Fibroblast of skin of back (primary cell): Measurements from ENCODE around the gene GAP43.

Experiments used
- DNase-seq: peaks from one replicate; pipeline ENCODE4 v3.0.0-alpha.2; 2013

Gene GAP43

GRCh38 chr3:115662356-115662755 is 39.0 kb downstream of the GAP43 start:
- no peak for DNase-seq

- no peak for DNase-seq
Measured at GRCh38 chr3:115663414-115663813, 40.1 kb downstream of the GAP43 start.

- no peak for DNase-seq
Measured at GRCh38 chr3:115666081-115666480, 42.8 kb downstream of the GAP43 start.

GRCh38 chr3:115666920-115667737 is 43.8 kb downstream of the GAP43 start:
- DNase-seq: no peak

- no peak for DNase-seq
Measured at GRCh38 chr3:115667738-115668065, 44.4 kb downstream of the GAP43 start.

GRCh38 chr3:115670911-115671310 is 47.6 kb downstream of the GAP43 start:
- DNase-seq: no peak

- DNase-seq: no peak
Measured at GRCh38 chr3:115671761-115672455, 48.6 kb downstream of the GAP43 start.

GRCh38 chr3:115673881-115674280 is 50.6 kb downstream of the GAP43 start:
- DNase-seq: no peak

GRCh38 chr3:115676336-115676735 is 53.0 kb downstream of the GAP43 start:
- DNase-seq: no peak

- peak; percentile 26 for DNase-seq
Measured at GRCh38 chr3:115680803-115681345, 57.6 kb downstream of the GAP43 start.

GRCh38 chr3:115681736-115682135 is 58.4 kb downstream of the GAP43 start:
- no peak for DNase-seq

- DNase-seq: no peak
Measured at GRCh38 chr3:115683305-115683704, 60.0 kb downstream of the GAP43 start.

- DNase-seq: no peak
Measured at GRCh38 chr3:115683773-115684172, 60.5 kb downstream of the GAP43 start.

GRCh38 chr3:115685097-115685496 is 61.8 kb downstream of the GAP43 start:
- DNase-seq: no peak

- DNase-seq: peak; percentile 62
Measured at GRCh38 chr3:115687721-115688120, 64.4 kb downstream of the GAP43 start.

- no peak for DNase-seq
Measured at GRCh38 chr3:115688418-115688817, 65.1 kb downstream of the GAP43 start.

GRCh38 chr3:115689928-115690327 is 66.6 kb downstream of the GAP43 start:
- no peak for DNase-seq

GRCh38 chr3:115691964-115692363 is 68.7 kb downstream of the GAP43 start:
- DNase-seq: no peak

GRCh38 chr3:115692887-115693524 is 69.7 kb downstream of the GAP43 start:
- peak; percentile 84 for DNase-seq

- no peak for DNase-seq
Measured at GRCh38 chr3:115693868-115694267, 70.6 kb downstream of the GAP43 start.

- DNase-seq: peak; percentile 24
Measured at GRCh38 chr3:115695090-115695489, 71.8 kb downstream of the GAP43 start.

GRCh38 chr3:115697263-115698053 is 74.1 kb downstream of the GAP43 start:
- DNase-seq: peak; percentile 53
